Measurements from ENCODE around the gene PCYT1B.
A peak's percentile ranks its signal among the peaks of the same experiment; 100 is the strongest.
"Not testable (repeated sequence)": the region's sequence is repeated elsewhere in the genome, so short reads cannot be mapped to it uniquely, and the experiment has no call there.

The PCYT1B gene

DNA sequence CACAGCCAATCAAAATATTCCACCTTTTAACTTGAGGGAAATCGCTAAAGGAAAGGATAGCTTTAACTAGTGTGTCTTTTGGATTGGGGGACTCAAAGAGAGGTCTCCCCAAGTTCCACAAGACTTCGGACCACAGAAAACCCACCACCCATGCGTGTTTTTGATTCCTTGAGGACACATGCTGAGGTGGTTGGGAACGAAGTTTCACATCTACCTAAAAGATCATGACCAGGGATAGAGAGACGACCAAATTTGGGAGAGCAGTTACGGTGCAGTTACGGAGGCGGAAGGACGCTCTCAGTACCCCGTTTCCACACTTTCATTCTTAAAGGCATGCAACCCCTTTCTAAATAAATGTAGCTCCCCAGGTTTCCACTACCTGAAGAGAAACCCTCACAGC lies 1.1 kb downstream of the PCYT1B start:
- DNase-seq (ENCODE audit: low read depth) = no peak

DNA sequence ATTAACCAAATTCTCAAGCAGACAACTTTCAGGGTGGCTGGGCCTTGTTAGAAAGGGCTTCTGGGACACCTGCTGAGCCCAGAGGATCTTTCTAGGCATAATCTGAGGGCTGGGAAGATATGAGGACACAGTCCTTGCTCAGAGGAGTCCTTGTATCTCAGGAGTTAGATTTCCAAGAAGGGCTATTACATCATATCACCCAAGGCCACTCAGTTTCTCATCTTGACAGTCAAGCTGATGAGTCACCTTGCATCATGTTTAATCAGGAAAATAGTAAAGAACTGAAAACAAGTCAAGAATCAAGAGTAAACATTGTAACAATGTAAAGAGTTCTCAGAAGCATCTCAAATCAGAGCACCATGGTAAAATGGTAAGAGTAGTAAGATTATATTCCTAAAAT lies 4.0 kb downstream of the PCYT1B start:
- DNase-seq (ENCODE audit: low read depth) = no peak

DNA sequence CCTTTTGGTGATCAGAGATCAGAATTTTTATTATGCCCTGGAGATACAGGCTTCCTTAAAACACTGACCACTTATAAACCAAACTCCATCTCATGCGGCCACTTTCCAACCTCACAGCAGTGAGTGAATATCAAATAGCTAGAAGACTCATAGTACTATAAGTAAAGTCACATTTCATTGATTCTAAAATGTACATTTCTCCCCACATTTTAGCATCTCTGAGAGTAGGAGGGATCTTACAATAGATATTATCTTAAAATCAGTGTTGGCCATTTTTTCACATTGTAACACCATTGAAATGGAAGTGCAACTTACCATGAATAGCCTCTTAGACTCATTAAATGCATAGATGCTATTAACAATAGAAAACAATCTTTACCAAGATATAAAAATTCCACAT lies 17.4 kb downstream of the PCYT1B start:
- no peak for DNase-seq (ENCODE audit: low read depth)

DNA sequence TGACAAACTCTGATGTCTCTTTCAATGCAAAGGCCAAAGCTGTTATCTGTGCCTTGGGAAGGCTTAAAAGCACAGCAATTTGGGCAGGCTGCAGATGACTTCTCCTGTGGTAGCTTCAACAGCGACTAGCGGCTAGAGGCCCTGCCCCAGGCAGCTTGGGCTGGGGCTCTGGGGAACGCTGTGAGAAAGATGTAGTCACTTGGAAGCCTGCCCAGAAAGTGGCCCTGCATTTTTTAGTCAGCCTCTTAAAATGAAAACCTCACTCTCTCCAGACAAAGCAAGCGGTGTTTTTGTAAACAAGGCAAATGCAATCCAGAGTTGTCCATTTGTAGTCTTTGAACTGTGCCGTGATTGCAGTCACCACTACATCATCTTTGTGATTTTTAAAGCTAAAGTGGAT lies 27.5 kb downstream of the PCYT1B start:
- peak; percentile 31 for DNase-seq (ENCODE audit: low read depth)

DNA sequence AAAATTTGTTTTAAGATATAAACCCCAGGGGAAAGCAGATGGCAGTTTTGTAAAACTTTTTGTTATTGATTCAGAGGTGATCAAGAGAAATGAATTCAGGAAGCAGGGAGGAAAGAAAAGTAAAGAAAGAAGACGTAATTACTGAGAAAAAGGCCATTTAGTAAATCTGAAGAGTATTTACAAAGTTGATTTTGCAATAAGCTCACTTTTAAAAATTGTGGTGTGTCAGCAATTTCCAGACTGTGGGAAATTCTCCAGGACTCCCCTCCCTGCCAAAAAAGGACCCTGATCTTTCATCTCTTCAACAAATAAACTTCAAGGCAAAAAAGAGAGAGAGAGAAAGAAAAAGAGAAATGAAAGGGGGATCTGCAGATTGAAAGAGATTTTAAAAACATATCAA lies 36.6 kb downstream of the PCYT1B start:
- DNase-seq (ENCODE audit: low read depth) = no peak

DNA sequence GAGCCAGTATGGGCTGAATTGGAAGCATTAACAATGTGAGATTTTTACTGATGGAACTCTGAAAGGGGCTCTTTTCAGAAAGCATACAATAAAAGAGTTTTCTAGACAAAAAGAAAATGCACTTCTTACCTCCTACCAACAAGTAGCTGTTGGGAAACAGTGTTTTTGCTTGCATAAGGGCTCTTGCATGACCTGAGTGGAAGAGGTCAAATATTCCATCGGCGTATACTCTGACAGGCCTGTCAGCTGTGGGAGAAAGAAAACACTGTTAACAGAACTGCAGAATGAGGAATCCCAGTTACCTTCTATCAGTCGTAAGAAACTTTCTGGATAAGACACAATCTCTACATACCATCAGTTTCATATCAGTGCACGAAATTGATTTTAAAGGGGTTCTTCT lies 39.5 kb downstream of the PCYT1B start:
- DNase-seq (ENCODE audit: low read depth) = no peak

DNA sequence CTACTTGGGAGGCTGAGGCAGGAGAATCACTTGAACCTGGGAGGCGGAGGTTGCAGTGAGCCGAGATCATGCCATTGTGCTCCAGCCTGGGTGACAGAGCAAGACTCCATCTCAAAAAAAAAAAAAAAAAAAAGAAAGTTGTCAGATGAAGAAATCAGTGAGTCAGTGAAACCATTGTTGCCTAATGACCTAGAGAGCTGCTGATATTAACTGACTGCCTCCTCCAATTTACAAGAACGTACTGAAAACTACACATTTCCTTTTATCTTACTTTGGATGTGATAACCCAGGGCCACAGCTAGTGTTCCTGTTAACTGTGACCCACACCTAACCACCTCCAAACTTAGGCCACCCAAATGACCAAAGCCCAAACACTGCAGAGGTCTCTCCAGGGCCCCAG lies 41.2 kb downstream of the PCYT1B start:
- DNase-seq (ENCODE audit: low read depth) = not testable (repeated sequence)

DNA sequence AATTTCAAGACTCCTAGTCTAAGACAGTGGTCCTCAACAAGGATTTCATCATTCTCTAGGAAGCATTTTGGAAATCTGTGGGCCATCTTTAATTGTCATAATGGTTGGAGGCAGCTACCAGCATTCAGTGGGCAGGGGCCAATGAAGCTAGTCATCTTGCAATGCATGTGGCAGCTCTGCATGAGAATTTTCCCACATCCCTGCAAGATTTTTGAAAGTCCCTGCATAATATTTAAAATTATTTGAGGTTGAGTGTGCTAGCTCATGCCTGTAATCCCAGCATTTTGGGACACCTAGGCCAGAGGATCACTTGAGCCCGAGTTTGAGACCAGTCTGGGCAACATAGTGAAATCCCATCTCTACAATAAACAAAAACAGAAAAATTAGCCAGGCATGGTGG lies 44.0 kb downstream of the PCYT1B start:
- no peak for DNase-seq (ENCODE audit: low read depth)

DNA sequence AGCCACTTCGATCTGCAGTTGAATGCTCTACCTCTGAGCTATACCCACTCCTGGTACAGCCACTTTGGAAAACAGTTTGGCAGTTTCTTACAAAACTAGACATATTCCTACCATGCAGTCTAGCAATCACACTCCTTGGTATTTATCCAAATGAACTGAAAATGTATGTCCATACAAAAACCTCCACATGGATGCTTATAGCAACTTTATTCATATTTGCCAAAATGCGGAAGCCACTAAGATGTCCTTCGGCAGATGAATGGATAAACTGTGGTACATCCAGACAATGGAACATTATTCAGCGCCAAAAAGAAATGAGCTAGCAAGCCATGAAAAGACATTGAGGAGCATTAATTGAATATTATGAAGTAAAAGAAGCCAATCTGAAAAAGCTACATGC lies 45.3 kb downstream of the PCYT1B start:
- no peak for DNase-seq (ENCODE audit: low read depth)

DNA sequence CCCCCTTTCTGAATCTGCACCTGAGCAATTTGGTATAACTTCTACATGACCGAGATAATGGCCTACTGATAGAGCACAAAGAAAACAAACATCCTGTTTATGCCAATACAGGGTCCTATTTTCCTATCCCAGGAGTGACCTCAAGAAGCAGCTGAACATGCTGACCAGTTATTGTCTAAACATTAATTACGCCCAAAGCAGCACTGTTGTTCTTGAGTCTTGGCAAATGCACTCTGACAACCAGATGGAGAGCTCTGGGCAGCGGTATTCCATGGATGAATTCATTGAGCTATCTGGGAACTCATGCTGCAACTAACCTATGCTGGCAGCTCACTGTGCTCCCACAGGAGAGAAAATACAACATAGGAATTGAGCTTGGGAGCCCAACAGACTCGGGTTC lies 52.6 kb downstream of the PCYT1B start:
- no peak for DNase-seq (ENCODE audit: low read depth)

DNA sequence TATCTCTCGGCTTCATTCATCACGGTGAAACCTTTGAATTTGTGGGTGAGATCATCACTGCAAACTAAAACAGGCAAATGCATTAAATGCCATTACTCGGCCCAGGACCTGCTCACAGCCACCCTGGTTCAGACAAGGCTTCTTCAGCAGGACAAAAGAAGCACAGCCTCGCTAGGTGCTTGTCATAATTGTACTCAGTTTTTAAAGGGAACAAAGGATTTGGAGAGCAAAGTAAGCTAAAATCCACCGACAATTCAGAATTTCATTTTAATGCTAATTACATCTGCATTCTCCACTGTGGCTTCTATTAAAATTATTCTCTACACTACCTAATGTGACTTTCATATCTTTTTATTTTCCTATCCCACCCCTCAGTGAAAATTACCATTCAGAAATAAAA lies 57.0 kb downstream of the PCYT1B start:
- no peak for DNase-seq (ENCODE audit: low read depth)

DNA sequence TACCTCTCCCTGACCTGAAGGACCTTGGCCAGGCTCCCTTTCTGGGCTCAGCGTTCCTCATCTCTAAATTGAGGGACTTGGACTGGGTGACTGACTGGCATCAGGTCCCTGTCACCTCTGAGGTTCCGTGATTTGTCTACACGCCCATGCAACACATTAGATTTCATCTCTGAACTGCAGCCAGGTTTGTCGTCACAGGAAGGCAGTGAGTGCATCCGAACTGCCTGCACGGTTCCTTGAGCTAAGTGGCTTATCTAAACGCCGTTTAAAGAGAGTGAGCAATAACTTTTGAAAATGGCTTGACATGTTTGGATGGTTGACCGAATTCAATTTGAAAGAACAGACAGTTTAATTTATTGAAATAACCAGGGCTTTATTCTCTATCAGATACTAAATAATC lies 70.1 kb downstream of the PCYT1B start:
- DNase-seq (ENCODE audit: low read depth) = no peak

DNA sequence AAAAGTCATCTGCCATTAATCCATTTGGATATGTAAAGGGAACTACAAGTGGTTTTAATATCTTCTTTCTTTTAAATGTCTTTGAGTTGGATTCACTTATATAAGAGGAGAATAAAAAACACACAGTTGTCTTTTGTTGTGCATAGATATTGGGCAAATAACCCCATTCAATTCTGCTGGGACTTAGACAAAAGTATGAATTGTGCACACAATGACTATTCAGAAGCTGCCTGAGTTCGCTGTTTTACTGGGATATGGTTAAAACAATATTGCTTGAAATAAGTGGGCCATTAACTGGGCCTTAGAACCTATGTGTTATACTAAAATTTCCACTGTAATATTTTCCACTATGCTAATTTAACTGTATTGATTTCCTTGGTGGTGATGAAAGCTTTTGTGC lies 71.7 kb downstream of the PCYT1B start:
- no peak for DNase-seq (ENCODE audit: low read depth)

DNA sequence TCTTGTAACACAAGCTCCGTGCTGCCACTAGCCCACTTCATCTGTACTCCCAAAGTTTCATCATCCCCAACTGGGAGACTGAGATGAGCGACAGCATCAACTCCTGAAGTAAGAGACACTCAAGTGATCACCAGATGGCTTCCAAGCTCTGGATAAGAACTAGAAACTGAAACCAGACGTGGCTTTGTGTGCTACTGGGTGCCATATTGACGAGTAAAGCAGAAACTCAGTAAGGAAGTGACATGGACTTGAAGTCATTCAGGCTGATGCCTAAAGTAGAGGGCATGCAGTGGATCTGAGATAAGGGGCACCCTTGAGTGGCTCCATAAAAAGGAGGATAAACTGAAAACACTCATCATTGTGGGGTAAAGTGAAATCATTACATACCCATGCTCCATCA lies 72.4 kb downstream of the PCYT1B start:
- no peak for DNase-seq (ENCODE audit: low read depth)

DNA sequence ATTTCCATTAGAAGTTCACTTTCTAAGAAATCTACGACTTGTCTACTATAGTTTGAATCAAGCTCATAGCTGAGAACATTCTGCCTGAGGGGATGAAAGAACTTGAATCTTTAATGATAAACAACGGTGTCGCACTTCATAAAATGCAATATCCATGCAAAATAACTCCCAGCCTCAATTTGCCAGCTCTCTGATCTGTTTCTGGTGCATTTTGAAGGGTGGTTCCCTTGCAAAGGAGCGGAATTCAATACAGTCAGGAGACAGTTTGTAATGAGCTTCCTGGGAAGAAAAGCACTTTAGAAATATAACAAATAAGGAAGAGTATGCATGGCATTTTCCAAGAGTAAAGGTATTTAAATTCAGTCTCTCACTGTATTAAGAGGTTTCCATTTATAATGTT lies 80.0 kb downstream of the PCYT1B start:
- DNase-seq (ENCODE audit: low read depth) = no peak

DNA sequence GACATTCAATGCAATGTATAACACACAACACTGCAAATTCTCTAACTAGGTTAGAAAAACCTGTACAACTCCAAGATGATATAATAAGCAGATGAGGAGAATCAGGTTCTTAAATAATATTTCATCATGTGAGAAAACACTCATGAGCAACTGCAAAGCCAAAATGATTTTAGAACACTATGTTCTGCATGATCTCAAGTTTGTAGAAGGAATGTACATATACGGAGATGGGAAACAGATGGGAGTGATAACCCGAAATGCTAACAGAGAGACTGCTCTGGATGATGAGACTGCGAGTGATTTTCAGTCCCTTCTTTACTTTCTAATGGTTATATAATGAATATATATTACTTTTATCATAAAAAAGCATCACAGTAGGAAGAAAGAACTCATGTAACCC lies 80.9 kb downstream of the PCYT1B start:
- peak; percentile 33 for DNase-seq (ENCODE audit: low read depth)

DNA sequence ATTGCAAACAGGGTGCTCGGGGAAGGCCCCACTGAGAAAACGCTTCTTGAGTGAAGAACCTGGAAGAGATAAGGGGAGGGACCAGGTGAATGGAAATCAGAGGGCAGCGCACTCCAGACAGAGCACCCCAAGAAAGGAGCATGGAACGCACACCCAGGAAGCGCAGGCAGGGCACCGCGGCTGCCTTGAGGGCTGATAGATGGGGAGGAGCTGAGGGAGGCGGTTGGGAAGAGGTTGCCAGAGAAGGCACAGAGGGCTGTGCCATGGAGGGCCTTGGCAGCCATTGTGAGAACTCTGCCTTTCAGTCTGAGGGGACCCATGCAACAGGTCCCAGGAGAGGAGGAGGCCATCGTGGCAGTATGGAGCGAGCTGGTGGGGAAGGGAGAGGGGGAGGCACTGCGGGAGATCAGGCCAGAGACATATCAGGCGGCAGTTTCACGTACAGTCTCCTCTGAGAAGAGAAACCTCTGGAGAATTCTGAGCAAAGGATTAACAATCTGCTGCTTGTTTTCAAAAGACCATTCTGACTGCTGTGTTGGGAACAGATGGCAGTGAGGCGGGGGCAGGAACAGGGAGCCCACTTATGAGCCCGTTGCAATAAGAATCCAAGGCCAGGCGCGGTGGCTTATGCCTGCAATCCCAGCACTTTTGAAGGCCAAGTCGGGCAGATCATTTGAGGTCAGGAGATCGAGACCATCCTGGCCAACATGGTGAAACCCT lies 83.7 kb downstream of the PCYT1B start:
- no peak for DNase-seq (ENCODE audit: low read depth)

DNA sequence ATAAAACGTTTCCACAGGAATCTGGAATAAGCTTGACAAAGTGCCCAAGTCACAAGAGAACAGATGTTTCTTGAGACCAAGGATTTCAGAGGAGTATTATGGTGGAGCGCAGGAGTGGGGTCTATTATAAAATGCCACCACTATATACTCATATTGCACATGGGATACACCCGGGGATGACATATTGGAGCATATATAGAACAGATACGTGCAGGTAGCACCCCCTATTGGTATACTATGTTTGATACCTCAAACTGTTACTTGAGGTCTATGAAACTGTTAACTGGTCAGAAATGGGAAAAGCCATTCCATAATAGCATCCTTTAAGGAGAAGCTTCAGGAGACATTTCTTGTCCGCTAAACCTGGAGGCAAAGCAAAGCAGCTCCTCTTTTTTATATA lies 86.0 kb downstream of the PCYT1B start:
- DNase-seq (ENCODE audit: low read depth) = no peak

DNA sequence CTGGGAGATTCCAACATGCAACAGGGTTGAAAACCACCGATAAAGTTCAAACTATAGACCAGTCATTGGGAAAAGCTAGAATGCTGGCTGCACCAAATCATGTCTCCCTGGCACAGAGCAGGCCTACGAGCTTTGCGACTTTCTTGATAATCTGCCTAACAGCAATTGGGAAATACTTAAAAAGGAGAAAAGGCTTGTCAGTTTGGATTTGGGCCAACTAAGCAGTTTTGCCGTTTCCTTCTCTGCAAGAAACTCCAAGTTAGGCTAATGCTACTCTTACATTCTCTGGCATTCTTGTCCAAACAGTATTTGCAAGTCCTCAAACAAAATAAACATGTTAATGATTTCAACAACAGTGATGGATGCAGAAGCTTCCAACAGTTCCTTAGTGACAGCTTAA lies 94.1 kb downstream of the PCYT1B start:
- DNase-seq (ENCODE audit: low read depth) = peak; percentile 6

DNA sequence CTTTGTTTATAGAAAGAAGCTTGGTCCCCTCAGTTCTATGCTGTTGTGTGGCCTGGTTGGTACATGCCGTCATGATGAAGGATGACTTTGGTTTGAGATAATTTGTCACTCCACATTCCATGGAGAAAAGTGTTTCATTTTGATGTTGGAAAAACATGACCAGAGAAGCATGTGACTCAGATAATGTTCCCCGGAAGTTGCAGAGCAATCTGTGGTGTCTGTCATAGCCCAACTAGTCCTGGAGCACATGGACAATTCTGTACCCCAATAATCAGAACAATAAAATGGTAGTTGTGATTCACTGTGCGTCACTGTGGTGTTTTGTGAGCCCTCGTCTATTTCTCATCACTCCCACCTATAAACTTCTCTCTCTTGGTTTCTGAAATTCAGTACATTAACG lies 97.0 kb downstream of the PCYT1B start:
- no peak for DNase-seq (ENCODE audit: low read depth)

DNA sequence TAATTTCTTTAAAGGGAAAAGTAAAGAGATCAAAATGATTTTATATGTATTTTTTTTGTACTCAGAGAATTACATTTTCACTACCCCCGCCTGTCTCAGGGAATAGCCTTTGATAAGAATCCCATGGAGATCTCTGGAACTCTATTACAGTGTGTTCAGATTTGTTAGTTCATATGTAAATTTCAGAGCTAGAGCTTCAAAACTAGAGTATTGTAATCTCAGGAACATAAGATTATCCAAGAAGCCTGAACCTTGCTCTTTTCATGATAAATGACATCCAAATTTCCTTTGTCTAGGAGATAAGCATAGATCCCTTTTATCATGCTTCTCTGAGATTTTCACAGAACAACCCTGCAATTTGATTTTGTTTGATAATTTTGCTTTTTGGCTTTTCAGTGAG lies 99.2 kb downstream of the PCYT1B start:
- DNase-seq (ENCODE audit: low read depth) = no peak

DNA sequence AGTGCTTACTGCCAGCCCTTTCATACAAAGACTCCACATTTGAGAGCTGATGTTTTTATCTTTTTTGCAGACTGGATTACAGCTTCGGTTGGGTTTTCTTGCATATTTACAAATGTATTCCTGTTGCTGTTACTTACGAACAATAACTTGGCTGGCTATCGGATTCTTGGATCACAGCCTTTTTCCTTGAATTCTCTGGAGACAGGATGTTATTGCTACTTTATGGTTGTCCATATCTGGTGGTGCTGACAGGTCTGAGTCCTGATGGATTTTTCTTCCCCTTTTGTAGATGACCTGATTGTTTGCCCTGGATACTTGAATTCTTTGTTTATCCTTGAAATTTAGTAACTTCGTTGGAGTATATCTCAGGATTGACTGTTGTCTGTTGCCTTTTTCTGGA lies 104.4 kb downstream of the PCYT1B start:
- DNase-seq (ENCODE audit: low read depth) = no peak

DNA sequence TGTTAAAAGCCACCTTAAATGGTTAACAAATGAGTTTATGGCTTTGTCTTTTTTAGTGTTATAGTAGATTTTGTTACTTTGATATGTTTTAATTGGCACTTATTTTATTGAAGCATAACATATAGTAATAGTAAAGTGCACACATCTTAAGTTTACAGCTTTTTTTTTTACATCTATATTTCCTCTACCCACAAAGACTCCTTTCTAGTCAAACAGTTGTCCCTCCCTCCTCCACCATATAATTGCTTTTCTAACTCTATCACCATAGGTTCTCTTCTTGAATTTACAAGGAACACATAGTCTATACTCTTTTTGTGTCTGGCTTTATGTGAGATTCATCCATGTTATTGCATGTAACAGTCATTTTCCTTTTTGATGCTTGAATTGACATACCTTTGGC lies 110.6 kb downstream of the PCYT1B start:
- DNase-seq (ENCODE audit: low read depth) = no peak

DNA sequence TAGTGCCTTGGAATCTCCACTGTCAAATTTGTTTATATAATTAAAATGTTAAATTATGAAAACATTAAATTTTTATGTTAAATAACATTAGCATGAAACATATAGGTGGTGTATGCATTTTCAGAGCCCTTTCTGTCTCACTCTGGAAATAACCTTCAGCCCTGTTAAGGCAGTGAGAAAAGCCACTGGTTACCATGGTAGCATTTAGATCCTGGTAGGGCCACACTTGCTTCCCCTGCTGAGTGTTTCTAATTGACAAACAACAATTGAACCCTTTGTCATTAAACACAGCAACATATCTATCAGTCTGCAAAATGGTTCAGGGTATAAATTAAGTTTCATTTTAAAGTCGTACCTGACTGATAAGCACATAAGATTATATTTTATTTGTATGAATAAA lies 118.5 kb downstream of the PCYT1B start:
- no peak for DNase-seq (ENCODE audit: low read depth)

DNA sequence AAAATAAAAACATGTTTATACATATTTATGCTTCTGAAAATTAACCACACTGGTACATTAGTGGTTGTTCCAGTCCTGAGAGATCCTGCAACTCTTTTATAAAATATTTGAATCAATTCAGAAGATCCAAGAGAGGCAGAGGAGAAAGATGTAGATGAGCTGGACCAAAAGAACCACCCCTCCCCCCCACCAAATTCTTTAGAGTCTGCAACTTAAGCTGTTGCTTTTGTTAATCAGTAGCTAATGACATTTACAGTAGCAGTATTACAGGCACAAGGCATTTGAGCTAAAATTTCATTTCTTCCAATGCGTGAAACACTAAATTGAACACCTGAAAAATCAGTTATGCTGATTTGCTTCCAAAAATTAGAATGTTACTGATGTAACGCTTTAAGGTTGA lies 120.5 kb downstream of the PCYT1B start:
- no peak for DNase-seq (ENCODE audit: low read depth)
